Endothelial cell of umbilical vein (primary cell): Measurements from ENCODE around the gene ATP8A1. TPM values are rescaled to one million over a fixed set of nuclear protein-coding genes. Genes with fewer than 3 reads are reported as not detected.

Experiments used
- BruUV-seq: library from RNA; stranded (reverse); fragments of 400-500 nt; replicated peaks from 2 replicates; lab custom pipeline; 2021; lab: Mats Ljungman, UMichigan
- CTCF ChIA-PET: fragments of 300-600, 350-600 bp; sonication (Branson Sonifier 250); formaldehyde crosslinking; loops from one replicate; lab custom pipeline; 2021; ENCODE audit warnings: antibody characterized with exemption, inconsistent platforms; lab: Charles Lee
- POLR2A ChIA-PET: fragments of 300-600, 350-600 bp; sonication (Branson Sonifier 250); formaldehyde crosslinking; loops from one replicate; lab custom pipeline; 2021; ENCODE audit warnings: antibody characterized with exemption, inconsistent platforms; lab: Charles Lee
- DNase-seq: peaks from one replicate; pipeline ENCODE4 v3.0.0-alpha.2; 2011; ENCODE audit warnings: low read depth, low spot score
- FAIRE-seq: peaks from 2 replicates; lab custom pipeline; 2011; peaks lifted over from hg19 to GRCh38; lab: Jason Lieb, UNC
- H2AFZ ChIP-seq: 2 replicates; pipeline ENCODE4 v1.6.0; 2012; ENCODE audit warnings: low read depth, low read length, control low read depth, inconsistent platforms
- H3K27ac ChIP-seq: 2 replicates; pipeline ENCODE4 v1.5.1; 2011; ENCODE audit warnings: low read depth, mild to moderate bottlenecking, control low read depth, low read length, moderate library complexity; ENCODE audit not compliant: insufficient read depth
- H3K27me3 ChIP-seq, 2 experiments: 2 replicates each; pipeline versions ENCODE4 v1.6.0 to v1.6.1; 2011; ENCODE audit warnings: low read length in 2 of 2, mixed read lengths in 1 of 2; ENCODE audit not compliant: control insufficient read depth in 2 of 2, insufficient read depth in 2 of 2
- H3K36me3 ChIP-seq, 2 experiments: 2 replicates in 1 of 2; 3 replicates in 1 of 2; pipeline ENCODE4 v1.5.1; 2011; ENCODE audit warnings: low read length in 2 of 2, mild to moderate bottlenecking in 1 of 2, moderate library complexity in 1 of 2; ENCODE audit not compliant: control insufficient read depth in 2 of 2, insufficient read depth in 2 of 2; ENCODE audit errors: extremely low read depth in 1 of 2
- H3K4me1 ChIP-seq: 3 replicates; pipeline ENCODE4 v1.5.1; 2011; ENCODE audit warnings: mild to moderate bottlenecking, low read length; ENCODE audit not compliant: control insufficient read depth, insufficient read depth; ENCODE audit errors: extremely low read depth
- H3K4me2 ChIP-seq: 2 replicates; pipeline ENCODE4 v1.6.1; 2011; ENCODE audit warnings: low read length, control low read depth, mixed read lengths; ENCODE audit not compliant: insufficient read depth
- H3K4me3 ChIP-seq, 3 experiments: fragments of 200-600 bp in 1 of 3; sonication (generic), shearing (Covaris generic) in 1 of 3; replicated peaks in 1 of 3; 2 replicates each; pipeline ENCODE4 v1.5.1; 2011 to 2016; ENCODE audit warnings: control low read depth in 3 of 3, low read length in 3 of 3, mild to moderate bottlenecking in 2 of 3, inconsistent platforms in 1 of 3, low read depth in 1 of 3, moderate library complexity in 1 of 3; ENCODE audit not compliant: insufficient read depth in 1 of 3
- H3K79me2 ChIP-seq: 2 replicates; pipeline ENCODE4 v1.6.0; 2012; ENCODE audit warnings: low read length, inconsistent platforms; ENCODE audit not compliant: control insufficient read depth, insufficient read depth
- H3K9ac ChIP-seq: replicated peaks from 2 replicates; pipeline ENCODE3; 2011; ENCODE audit warnings: low read length, control low read depth; ENCODE audit not compliant: insufficient read depth; ENCODE audit errors: extremely low read depth
- H3K9me1 ChIP-seq: replicated peaks from 3 replicates; pipeline ENCODE4 v1.6.0; 2011; ENCODE audit warnings: mild to moderate bottlenecking, low read length; ENCODE audit not compliant: control insufficient read depth, insufficient read depth; ENCODE audit errors: extremely low read depth
- H3K9me3 ChIP-seq: replicated peaks from 2 replicates; pipeline ENCODE4 v1.5.1; 2012; ENCODE audit warnings: low read length, inconsistent platforms; ENCODE audit not compliant: control insufficient read depth, insufficient read depth
- H4K20me1 ChIP-seq: replicated peaks from 2 replicates; pipeline ENCODE3; 2011; ENCODE audit warnings: mild to moderate bottlenecking, low read length; ENCODE audit not compliant: control insufficient read depth, insufficient read depth; ENCODE audit errors: extremely low read depth
- CTCF ChIP-seq, 2 donors: IDR thresholded peaks; 1 replicate in 1 of 2; 2 replicates in 1 of 2; pipeline ENCODE4 v1.5.1; 2011; ENCODE audit warnings: low read length in 2 of 2, mild to moderate bottlenecking in 2 of 2, moderate library complexity in 2 of 2, control low read depth in 1 of 2, inconsistent platforms in 1 of 2, low read depth in 1 of 2; ENCODE audit not compliant: insufficient read depth in 1 of 2; ENCODE audit errors: extremely low read depth in 1 of 2
- EZH2 ChIP-seq: IDR thresholded peaks from 2 replicates; pipeline ENCODE4 v1.6.1; 2012; ENCODE audit warnings: borderline replicate concordance, low read depth, mild to moderate bottlenecking, moderate library complexity, low read length, inconsistent platforms; ENCODE audit not compliant: severe bottlenecking
- FOS ChIP-seq: IDR thresholded peaks from 2 replicates; pipeline ENCODE4 v1.6.1; 2011; ENCODE audit warnings: mild to moderate bottlenecking, low read length, moderate library complexity, borderline replicate concordance; ENCODE audit not compliant: insufficient read depth
- GATA2 ChIP-seq: IDR thresholded peaks from 2 replicates; pipeline ENCODE4 v1.7.0; 2011; ENCODE audit warnings: low read depth, mild to moderate bottlenecking, moderate library complexity, mixed read lengths, low read length; ENCODE audit not compliant: insufficient read length, insufficient read depth
- JUN ChIP-seq: IDR thresholded peaks from 2 replicates; pipeline ENCODE4 v1.6.1; 2011; ENCODE audit warnings: borderline replicate concordance, low read depth; ENCODE audit not compliant: insufficient read length, insufficient read depth
- MYC ChIP-seq: IDR thresholded peaks from one replicate; pipeline ENCODE4 v1.6.1; 2011; ENCODE audit warnings: mild to moderate bottlenecking, low read depth, low read length
- POLR2A ChIP-seq: IDR thresholded peaks from 2 replicates; pipeline ENCODE4 v1.6.1; 2012; ENCODE audit warnings: low read depth, mild to moderate bottlenecking, control low read depth, low read length
- POLR2AphosphoS5 ChIP-seq: IDR thresholded peaks from 2 replicates; pipeline ENCODE4 v1.6.1; 2012; ENCODE audit warnings: low read depth, mild to moderate bottlenecking, control low read depth, low read length, moderate library complexity; ENCODE audit not compliant: insufficient read depth
- dilution Hi-C: fragments of 300-500 bp; cut with MboI; formaldehyde crosslinking; loops from one replicate; pipeline ENCODE4 v1.15.0; 2019; ENCODE audit warnings: low sequenced_read_pairs; ENCODE audit not compliant: extremely low pct_ligation_motif_present
- intact Hi-C: fragments of 100-400 bp; cut with micrococcal nuclease; formaldehyde crosslinking; loops from one replicate; pipeline ENCODE4 v1.10.0; 2022
- polyA plus RNA-seq, 4 experiments: library from polyadenylated mRNA; depleted of rRNA in 3 of 4; stranded (reverse) in 3 of 4; unstranded in 1 of 4; fragments of >200 nt; gene quantifications; 2 replicates each; pipeline versions ENCODE4 v1.2.1 to v1.2.3, GENCODE V29; 2011 to 2012; ENCODE audit warnings: missing spikeins in 1 of 4
- total RNA-seq: library from RNA; stranded (reverse); gene quantifications from 2 replicates; pipeline ENCODE4 v1.2.3, GENCODE V29; 2021
- TF ChIP-seq, protein P1 (sequence below): IDR thresholded peaks from 2 replicates; pipeline ENCODE4 v1.6.1; 2011; ENCODE audit not compliant: insufficient read depth, insufficient read length

Gene ATP8A1
- total and polyA plus RNA-seq, 2 donors (not counting 3 experiments of a cell fraction or from before 2014, with no cell fraction given), result 0.97 to 11.5 TPM

DNA sequence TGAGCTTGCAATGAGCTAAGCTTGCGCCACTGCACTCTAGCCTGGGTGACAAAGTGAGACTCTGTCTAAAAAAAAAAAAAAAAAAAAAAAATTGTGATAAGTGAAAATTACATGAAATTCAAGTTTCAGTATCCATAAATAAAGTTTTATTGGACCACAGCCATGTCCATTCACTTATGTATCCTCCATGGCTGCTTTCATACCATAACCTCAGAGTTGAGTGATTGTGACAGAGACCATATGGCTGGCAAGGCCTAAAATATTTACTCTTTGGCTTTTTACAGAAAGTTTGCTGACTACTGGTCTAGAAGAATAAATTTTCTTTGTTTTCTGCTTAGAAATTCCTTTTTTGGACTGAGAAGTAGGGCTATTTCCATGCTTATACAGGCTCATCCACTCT is 271.4 kb downstream of the ATP8A1 start:
- Histone ChIP-seq H3K36me3 (no peaks in the 10 kb centered on the region), H3K9me1 (no peaks in the 10 kb centered on the region), H3K4me2 (no peak overlapping the region), H3K79me2 (no peaks in the 10 kb centered on the region), H3K4me1 (no peaks in the 10 kb centered on the region), H3K9me3 (no peaks in the 10 kb centered on the region), H3K9ac (no peak overlapping the region), H3K27ac (no peak overlapping the region), H4K20me1 (no peaks in the 10 kb centered on the region), H3K27me3 (no peaks in the 10 kb centered on the region), H3K4me3 (no peak overlapping the region), H2AFZ (no peak overlapping the region)
- FAIRE-seq (no peak), DNase-seq (no peak)
- intact Hi-C loops (no loop called here), dilution Hi-C loops (no loop called here)
- ChIA-PET POLR2A (no interaction called here), CTCF (no interaction called here)
- no peak for TF ChIP-seq GATA2
- TF ChIP-seq, protein P1, sequence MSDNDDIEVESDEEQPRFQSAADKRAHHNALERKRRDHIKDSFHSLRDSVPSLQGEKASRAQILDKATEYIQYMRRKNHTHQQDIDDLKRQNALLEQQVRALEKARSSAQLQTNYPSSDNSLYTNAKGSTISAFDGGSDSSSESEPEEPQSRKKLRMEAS, result no peak
- no peak for TF ChIP-seq POLR2A
- TF ChIP-seq FOS, result no peak
- no peak for TF ChIP-seq MYC
- TF ChIP-seq JUN, result no peak
- TF ChIP-seq CTCF (IDR thresholded peaks at IDR 0.05; ENCODE audit: extremely low read depth in 1 of 2, insufficient read depth in 1 of 2, low read depth in 1 of 2, low read length in 2 of 2), result no peak
- TF ChIP-seq EZH2, result no peak
- no peak for TF ChIP-seq POLR2AphosphoS5
- no TSS peak for BruUV-seq
